Measurements from ENCODE around the gene NFKBIE. TPM values are rescaled to one million over a fixed set of nuclear protein-coding genes. Genes with fewer than 3 reads are reported as not detected.
A peak's percentile ranks its signal among the peaks of the same experiment; 100 is the strongest.

Gene NFKBIE
- total RNA-seq, 1 experiment from 2014 or later, result 9.7 TPM

DNA sequence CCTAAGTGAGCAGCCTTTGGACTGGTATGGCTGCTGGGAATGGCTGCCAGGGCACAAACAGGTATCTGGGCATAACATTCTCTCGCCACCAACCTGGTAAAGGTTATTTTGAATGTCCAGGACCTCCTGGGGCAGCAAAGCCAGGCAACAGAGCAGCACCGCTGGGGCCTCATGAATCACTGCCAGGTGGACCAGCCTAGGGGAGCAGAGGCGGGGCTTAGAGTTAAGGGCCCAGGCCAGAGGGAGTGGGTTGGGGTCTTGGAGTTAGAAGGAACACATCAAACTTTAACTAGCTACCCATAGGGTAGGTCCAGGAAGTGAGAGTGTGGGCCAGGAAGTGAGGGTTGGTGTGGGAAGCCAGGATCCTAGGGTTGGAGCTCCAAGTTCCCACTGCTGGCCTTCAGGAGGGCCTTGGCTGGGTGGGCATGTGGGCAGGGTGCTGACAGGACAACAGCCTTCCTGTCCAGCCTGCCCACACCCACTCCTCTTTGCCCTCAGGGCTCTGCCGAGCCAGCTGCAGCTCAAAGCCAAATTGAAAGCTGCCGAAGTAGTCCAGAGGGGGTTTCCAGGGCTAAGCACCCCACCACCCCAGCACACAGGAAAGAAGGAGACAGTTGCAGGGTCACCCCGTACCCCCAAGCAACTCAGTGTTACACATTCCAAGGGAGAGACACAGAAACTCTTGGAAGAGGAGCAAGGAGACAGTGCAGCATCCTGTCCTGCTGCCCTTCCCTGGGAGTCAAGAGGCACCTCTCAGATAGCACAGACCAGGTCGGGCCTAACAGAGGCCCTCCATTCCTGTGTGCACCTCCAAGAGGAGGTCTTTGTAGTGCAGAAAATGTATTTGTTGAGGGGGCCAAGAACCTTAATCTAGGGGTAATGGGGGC lies 2.6 kb downstream of the NFKBIE start:
- Histone ChIP-seq H3K79me1 (ENCODE audit: insufficient read depth, low read depth, low read length, poor library complexity, severe bottlenecking) (no peaks in the 10 kb centered on the region), H2AFZ (ENCODE audit: low read length) (no peak overlapping the region), H3K4ac (ENCODE audit: low read depth, low read length) (no peak overlapping the region), H3K27me3 (ENCODE audit: insufficient read depth, low read length) (no peaks in the 10 kb centered on the region), H3K79me2 (ENCODE audit: insufficient read depth, low read length) (no peaks in the 10 kb centered on the region), H3K23ac (ENCODE audit: insufficient read length, low read depth, low read length) (no peak overlapping the region), H3K27ac (ENCODE audit: insufficient read length, low read depth, low read length) (no peak overlapping the region), H2AK5ac (ENCODE audit: insufficient read length, low read length) (no peak overlapping the region), H2BK12ac (ENCODE audit: insufficient read length, low read depth, low read length) (no peak overlapping the region), H3K18ac (ENCODE audit: insufficient read length, low read depth, low read length) (no peak overlapping the region), H2BK20ac (ENCODE audit: low read depth, low read length, poor library complexity, severe bottlenecking) (no peak overlapping the region), H4K91ac (ENCODE audit: insufficient read length, low read depth, low read length) (no peak overlapping the region), H3K23me2 (ENCODE audit: insufficient read length, low read depth, low read length, poor library complexity, severe bottlenecking) (peaks cover 15% of the 10 kb centered on the region), H2BK5ac (ENCODE audit: insufficient read length, low read length) (no peak overlapping the region), H3K4me1 (ENCODE audit: insufficient read depth, low read length) (no peaks in the 10 kb centered on the region; the same call in 1 of the 2 replicates), H3K14ac (ENCODE audit: insufficient read depth, low read length) (no peak overlapping the region), H3T11ph (ENCODE audit: low read length) (no peak overlapping the region), H3K4me2 (ENCODE audit: insufficient read depth, insufficient read length, low read length) (no peak overlapping the region), H2BK120ac (ENCODE audit: low read depth, low read length, poor library complexity, severe bottlenecking) (no peak overlapping the region), H3K56ac (ENCODE audit: insufficient read length, low read depth, low read length) (no peak overlapping the region), H2BK15ac (ENCODE audit: low read depth, low read length) (no peak overlapping the region), H4K8ac (replicated peaks; ENCODE audit: insufficient read length, low read depth, low read length) (no peak overlapping the region), H3K9me3 (ENCODE audit: control insufficient read depth, low read depth, low read length) (no peaks in the 10 kb centered on the region), H3K9ac (ENCODE audit: extremely low read depth, insufficient read length, low read length) (no peak overlapping the region), H4K5ac (ENCODE audit: insufficient read length, low read depth, low read length) (no peak overlapping the region), H4K20me1 (ENCODE audit: control insufficient read depth, insufficient read depth, insufficient read length) (no peaks in the 10 kb centered on the region)
- WGBS (ENCODE audit: extremely low coverage, insufficient read length, low lambda C conversion rate), result no CpG with 5 or more reads among the region's 7 CpGs
- Mint-ChIP-seq H3K36me3 (ENCODE audit: insufficient read depth in 1 of 3, low read depth in 3 of 3) (peaks cover 0 to 17% (median 9%) of the 10 kb centered on the region in 3 experiments; a peak in 6 of 7 replicates), H3K9me3 (no peaks in the 10 kb centered on the region; a peak in 1 of 5 replicates), H3K4me1 (peaks cover 33 to 35% of the 10 kb centered on the region in 2 experiments), H3K27ac (peak overlapping the region in 1 of 3 experiments; percentile 91; a peak in 3 of 7 replicates), H3K4me3 (peak overlapping the region; percentile 79 to 88; a peak in 4 of 5 replicates), H3K27me3 (ENCODE audit: low read depth) (peaks cover 6% of the 10 kb centered on the region)
- no peak for DNase-seq
- TF ChIP-seq, protein P1, sequence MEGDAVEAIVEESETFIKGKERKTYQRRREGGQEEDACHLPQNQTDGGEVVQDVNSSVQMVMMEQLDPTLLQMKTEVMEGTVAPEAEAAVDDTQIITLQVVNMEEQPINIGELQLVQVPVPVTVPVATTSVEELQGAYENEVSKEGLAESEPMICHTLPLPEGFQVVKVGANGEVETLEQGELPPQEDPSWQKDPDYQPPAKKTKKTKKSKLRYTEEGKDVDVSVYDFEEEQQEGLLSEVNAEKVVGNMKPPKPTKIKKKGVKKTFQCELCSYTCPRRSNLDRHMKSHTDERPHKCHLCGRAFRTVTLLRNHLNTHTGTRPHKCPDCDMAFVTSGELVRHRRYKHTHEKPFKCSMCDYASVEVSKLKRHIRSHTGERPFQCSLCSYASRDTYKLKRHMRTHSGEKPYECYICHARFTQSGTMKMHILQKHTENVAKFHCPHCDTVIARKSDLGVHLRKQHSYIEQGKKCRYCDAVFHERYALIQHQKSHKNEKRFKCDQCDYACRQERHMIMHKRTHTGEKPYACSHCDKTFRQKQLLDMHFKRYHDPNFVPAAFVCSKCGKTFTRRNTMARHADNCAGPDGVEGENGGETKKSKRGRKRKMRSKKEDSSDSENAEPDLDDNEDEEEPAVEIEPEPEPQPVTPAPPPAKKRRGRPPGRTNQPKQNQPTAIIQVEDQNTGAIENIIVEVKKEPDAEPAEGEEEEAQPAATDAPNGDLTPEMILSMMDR (conservative IDR thresholded peaks at IDR 0.05), result no peak

All from H9 (cell line).